SK-N-SH (cell line): Measurements from ENCODE around the gene SCYL1. TPM values are rescaled to one million over a fixed set of nuclear protein-coding genes. Genes with fewer than 3 reads are reported as not detected.

Experiments used
- CTCF ChIA-PET: fragments of 300-600, 350-600 bp; formaldehyde crosslinking; extraction: SDS; loops from one replicate; lab custom pipeline; 2021; lab: Yijun Ruan, JAX
- POLR2A ChIA-PET: fragments of 350-600 bp; sonication (Branson Sonifier 250); formaldehyde crosslinking; extraction: SDS; loops from one replicate; lab custom pipeline; 2020; ENCODE audit warnings: antibody characterized with exemption, inconsistent platforms; lab: Yijun Ruan, JAX
- DNase-seq: peaks from one replicate; pipeline ENCODE4 v3.0.0; 2012
- H2AFZ ChIP-seq: fragments of 200-600 bp; sonication (generic); 2 replicates; pipeline ENCODE4 v1.8.1; 2016; ENCODE audit warnings: antibody characterized with exemption, mild to moderate bottlenecking, low read depth
- H3F3A ChIP-seq: fragments of 200-600 bp; sonication (generic); replicated peaks from 2 replicates; pipeline ENCODE3; 2016; ENCODE audit warnings: antibody characterized with exemption, mild to moderate bottlenecking; ENCODE audit not compliant: insufficient read depth
- H3K27ac ChIP-seq, 2 experiments: fragments of 200-500 bp in 1 of 2; fragments of 200-600 bp in 1 of 2; sonication (Bioruptor generic) in 1 of 2; sonication (generic), shearing (Covaris generic) in 1 of 2; 2 replicates each; pipeline versions ENCODE4 v1.5.1 to v1.6.1; 2014 to 2016; ENCODE audit warnings: low read depth in 2 of 2, inconsistent platforms in 1 of 2, low read length in 1 of 2, mild to moderate bottlenecking in 1 of 2, mixed read lengths in 1 of 2
- H3K27me3 ChIP-seq: fragments of 200-600 bp; sonication (generic), shearing (Covaris generic); 2 replicates; pipeline ENCODE4 v1.6.1; 2016; ENCODE audit warnings: mixed run types; ENCODE audit not compliant: insufficient read depth
- H3K36me3 ChIP-seq, 2 experiments: fragments of 200-500 bp in 1 of 2; fragments of 200-600 bp in 1 of 2; sonication (Bioruptor generic) in 1 of 2; sonication (generic) in 1 of 2; replicated peaks in 1 of 2; 2 replicates each; pipeline versions ENCODE3 to v1.5.1; 2014 to 2016; ENCODE audit warnings: low read length in 1 of 2, mild to moderate bottlenecking in 1 of 2; ENCODE audit not compliant: insufficient read depth in 2 of 2, control insufficient read depth in 1 of 2
- H3K4me1 ChIP-seq, 2 experiments: fragments of 200-500 bp in 1 of 2; fragments of 200-600 bp in 1 of 2; sonication (Bioruptor generic) in 1 of 2; sonication (generic), shearing (Covaris generic) in 1 of 2; 2 replicates each; pipeline versions ENCODE4 v1.5.1 to v1.6.1; 2014 to 2016; ENCODE audit warnings: low read depth in 1 of 2, low read length in 1 of 2, mixed run types in 1 of 2; ENCODE audit not compliant: insufficient read depth in 2 of 2, control insufficient read depth in 1 of 2
- H3K4me2 ChIP-seq: fragments of 200-600 bp; sonication (generic), shearing (Covaris generic); 2 replicates; pipeline ENCODE4 v1.6.1; 2017; ENCODE audit warnings: mixed run types
- H3K4me3 ChIP-seq, 2 experiments: fragments of 200-500 bp in 1 of 2; fragments of 200-600 bp in 1 of 2; sonication (Bioruptor generic) in 1 of 2; sonication (generic), shearing (Covaris generic) in 1 of 2; 2 replicates each; pipeline versions ENCODE4 v1.5.1 to v1.8.1; 2014 to 2016; ENCODE audit warnings: low read depth in 2 of 2, inconsistent platforms in 1 of 2, low read length in 1 of 2, mild to moderate bottlenecking in 1 of 2, mixed read lengths in 1 of 2, moderate library complexity in 1 of 2
- H3K79me2 ChIP-seq: fragments of 200-600 bp; sonication (generic); 2 replicates; pipeline ENCODE4 v1.8.1; 2017; ENCODE audit warnings: mild to moderate bottlenecking; ENCODE audit not compliant: insufficient read depth
- H3K9ac ChIP-seq: fragments of 200-600 bp; sonication (generic); 2 replicates; pipeline ENCODE4 v1.6.1; 2017; ENCODE audit warnings: mixed run types
- H3K9me2 ChIP-seq: fragments of 200-600 bp; sonication (generic); 2 replicates; pipeline ENCODE4 v1.6.1; 2017; ENCODE audit warnings: mixed run types
- H3K9me3 ChIP-seq: fragments of 200-600 bp; sonication (generic); 2 replicates; pipeline ENCODE4 v1.6.1; 2017; ENCODE audit warnings: mixed run types, mild to moderate bottlenecking, moderate library complexity
- H4K20me1 ChIP-seq: fragments of 200-600 bp; sonication (generic); 2 replicates; pipeline ENCODE4 v1.6.1; 2017; ENCODE audit warnings: mild to moderate bottlenecking, mixed run types; ENCODE audit not compliant: insufficient read depth
- CHD2 ChIP-seq: fragments of 150-350 bp; IDR thresholded peaks from 2 replicates; pipeline ENCODE4 v1.6.1; 2018; ENCODE audit warnings: low read length; ENCODE audit not compliant: partially characterized antibody
- CTCF ChIP-seq: fragments of 200-600 bp; sonication (generic); IDR thresholded peaks from 2 replicates; pipeline ENCODE4 v1.6.1; 2017; ENCODE audit warnings: antibody characterized with exemption, mild to moderate bottlenecking, moderate library complexity
- ELF1 ChIP-seq: IDR thresholded peaks from 2 replicates; pipeline ENCODE4 v1.4.0; 2012
- EP300 ChIP-seq, 2 experiments: IDR thresholded peaks; 2 replicates each; pipeline versions ENCODE4 v1.4.0 to v1.6.1; 2012; ENCODE audit warnings: borderline replicate concordance in 1 of 2, low read depth in 1 of 2, low read length in 1 of 2
- EZH2phosphoT487 ChIP-seq: fragments of 200-600 bp; sonication (generic); IDR thresholded peaks from 2 replicates; pipeline ENCODE4 v1.6.1; 2017; ENCODE audit warnings: low read depth, mixed run types, mild to moderate bottlenecking, antibody characterized with exemption, moderate library complexity, borderline replicate concordance
- FOSL2 ChIP-seq: IDR thresholded peaks from 2 replicates; pipeline ENCODE4 v1.4.0; 2012; ENCODE audit warnings: low read depth, mild to moderate bottlenecking, moderate library complexity, borderline replicate concordance
- JUND ChIP-seq: IDR thresholded peaks from 2 replicates; pipeline ENCODE4 v1.4.0; 2012
- NFIC ChIP-seq: IDR thresholded peaks from 2 replicates; pipeline ENCODE4 v1.4.0; 2012; ENCODE audit warnings: borderline replicate concordance
- POLR2AphosphoS5 ChIP-seq: IDR thresholded peaks from 2 replicates; pipeline ENCODE4 v1.6.1; 2012; ENCODE audit warnings: low read depth, low read length
- RFX5 ChIP-seq: IDR thresholded peaks from 2 replicates; pipeline ENCODE4 v1.6.1; 2012; ENCODE audit warnings: mild to moderate bottlenecking, improper control_type of control experiment, low read length
- RXRA ChIP-seq: IDR thresholded peaks from 2 replicates; pipeline ENCODE4 v1.4.0; 2012; ENCODE audit warnings: low read depth, mild to moderate bottlenecking, borderline replicate concordance
- SIN3A ChIP-seq: IDR thresholded peaks from 2 replicates; pipeline ENCODE4 v1.6.1; 2012; ENCODE audit warnings: low read depth, mild to moderate bottlenecking, low read length, moderate library complexity, borderline replicate concordance
- TAF1 ChIP-seq: IDR thresholded peaks from 2 replicates; pipeline ENCODE4 v1.6.1; 2012; ENCODE audit warnings: low read depth, mild to moderate bottlenecking, low read length, moderate library complexity, borderline replicate concordance
- ZBTB33 ChIP-seq: IDR thresholded peaks from 2 replicates; pipeline ENCODE4 v1.4.0; 2012; ENCODE audit warnings: low read depth, borderline replicate concordance
- WGBS: methylation state at CpG from one replicate; pipeline ENCODE4 v1.1.6; 2017; ENCODE audit warnings: low lambda C conversion rate; 5-methylcytosine and 5-hydroxymethylcytosine counted together
- polyA plus RNA-seq, 3 experiments: library from polyadenylated mRNA; depleted of rRNA; stranded (reverse); fragments of >200 nt; gene quantifications; 2 replicates each; pipeline ENCODE4 v1.2.3, GENCODE V29; 2012
- TF ChIP-seq, protein P1 (sequence below): fragments of 150-350 bp; IDR thresholded peaks from 2 replicates; pipeline ENCODE4 v1.6.1; 2016; ENCODE audit warnings: mild to moderate bottlenecking, low read depth, low read length
- TF ChIP-seq, protein P2 (sequence below): IDR thresholded peaks from 2 replicates; pipeline ENCODE4; 2012

Gene SCYL1
- polyA plus RNA-seq, 1 of the 3 experiments (the other 2 are of a cell fraction) = 79.9 TPM

- ChIA-PET POLR2A (interaction anchor here (1.0 to 1.3 kb wide), 3 partner anchors 14 to 31 kb away, joined by 3 to 6 read pairs (median 3); partner anchors contain the start of genes LTBP3, SCYL1 and ZNRD2), CTCF (interaction anchor here (0.7 to 13.1 kb wide), 12 partner anchors 12 to 176 kb away, joined by 3 to 295 read pairs (median 18); partner anchors contain the start of genes EHBP1L1, FAM89B, KCNK7 and SCYL1)
- Histone ChIP-seq H3K4me1 (peaks cover 4 to 12% of the 10 kb centered on the region in 2 experiments; a peak in 1 of 4 replicates), H3K27ac (no peak overlapping the region), H3K9me2 (no peaks in the 10 kb centered on the region), H3K4me3 (no peak overlapping the region), H3K9me3 (no peaks in the 10 kb centered on the region), H3K9ac (no peak overlapping the region), H3K27me3 (no peaks in the 10 kb centered on the region), H3F3A (peaks cover 48% of the 10 kb centered on the region), H3K79me2 (no peaks in the 10 kb centered on the region), H2AFZ (no peak overlapping the region), H4K20me1 (peaks cover 20% of the 10 kb centered on the region), H3K4me2 (no peak overlapping the region), H3K36me3 (peaks cover 0 to 44% of the 10 kb centered on the region in 2 experiments)
- DNase-seq = no peak
- 96% methylated on average over 83 of the region's 92 CpGs for WGBS
- no peak for TF ChIP-seq EZH2phosphoT487
- TF ChIP-seq CTCF = no peak
- TF ChIP-seq EP300 (IDR thresholded peaks at IDR 0.05; ENCODE audit: borderline replicate concordance in 1 of 2, low read depth in 1 of 2, low read length in 1 of 2) = no peak
- TF ChIP-seq POLR2AphosphoS5 = no peak
- TF ChIP-seq RXRA = no peak
- TF ChIP-seq FOSL2 = no peak
- TF ChIP-seq TAF1 = no peak
- TF ChIP-seq NFIC = no peak
- TF ChIP-seq, protein P1, sequence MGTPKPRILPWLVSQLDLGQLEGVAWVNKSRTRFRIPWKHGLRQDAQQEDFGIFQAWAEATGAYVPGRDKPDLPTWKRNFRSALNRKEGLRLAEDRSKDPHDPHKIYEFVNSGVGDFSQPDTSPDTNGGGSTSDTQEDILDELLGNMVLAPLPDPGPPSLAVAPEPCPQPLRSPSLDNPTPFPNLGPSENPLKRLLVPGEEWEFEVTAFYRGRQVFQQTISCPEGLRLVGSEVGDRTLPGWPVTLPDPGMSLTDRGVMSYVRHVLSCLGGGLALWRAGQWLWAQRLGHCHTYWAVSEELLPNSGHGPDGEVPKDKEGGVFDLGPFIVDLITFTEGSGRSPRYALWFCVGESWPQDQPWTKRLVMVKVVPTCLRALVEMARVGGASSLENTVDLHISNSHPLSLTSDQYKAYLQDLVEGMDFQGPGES = no peak
- no peak for TF ChIP-seq ZBTB33
- no peak for TF ChIP-seq CHD2
- TF ChIP-seq, protein P2, sequence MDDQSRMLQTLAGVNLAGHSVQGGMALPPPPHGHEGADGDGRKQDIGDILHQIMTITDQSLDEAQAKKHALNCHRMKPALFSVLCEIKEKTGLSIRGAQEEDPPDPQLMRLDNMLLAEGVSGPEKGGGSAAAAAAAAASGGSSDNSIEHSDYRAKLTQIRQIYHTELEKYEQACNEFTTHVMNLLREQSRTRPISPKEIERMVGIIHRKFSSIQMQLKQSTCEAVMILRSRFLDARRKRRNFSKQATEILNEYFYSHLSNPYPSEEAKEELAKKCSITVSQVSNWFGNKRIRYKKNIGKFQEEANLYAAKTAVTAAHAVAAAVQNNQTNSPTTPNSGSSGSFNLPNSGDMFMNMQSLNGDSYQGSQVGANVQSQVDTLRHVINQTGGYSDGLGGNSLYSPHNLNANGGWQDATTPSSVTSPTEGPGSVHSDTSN = no peak
- no peak for TF ChIP-seq RFX5
- TF ChIP-seq JUND = no peak
- no peak for TF ChIP-seq SIN3A
- no peak for TF ChIP-seq ELF1
Measured at GRCh38 chr11:65538915-65539743, 14.2 kb downstream of the SCYL1 start.
